GM12878 (cell line): ENCODE data around the gene BBS9. TPM values are rescaled to one million over a fixed set of nuclear protein-coding genes. Genes with fewer than 3 reads are reported as not detected.

Experiments
- ATAC-seq: fragments of 200-7000 bp; cut with Tn5 transposase; 3 replicates; pipeline ENCODE4 v1.9.1; 2020; ENCODE audit warnings: mild to moderate bottlenecking, moderate library complexity
- BruUV-seq: library from RNA; stranded (reverse); fragments of 400-500 nt; replicated peaks from 2 replicates; lab custom pipeline; 2021; lab: Mats Ljungman, UMichigan
- CTCF ChIA-PET: fragments of 300-600 bp; sonication (Branson Sonifier 250); formaldehyde crosslinking; extraction: SDS; loops from one replicate; lab custom pipeline; 2021; ENCODE audit warnings: inconsistent platforms; lab: Yijun Ruan, JAX
- POLR2A ChIA-PET: fragments of 350-600 bp; formaldehyde crosslinking; extraction: SDS; loops from one replicate; lab custom pipeline; 2021; ENCODE audit warnings: inconsistent platforms; lab: Charles Lee
- RAD21 ChIA-PET: fragments of 300-600 bp; sonication (Branson Sonifier 250); formaldehyde crosslinking; loops from one replicate; lab custom pipeline; 2023; ENCODE audit warnings: antibody characterized with exemption; ENCODE audit not compliant: unreplicated experiment; lab: Charles Lee
- SMC1A ChIA-PET: fragments of 300-600 bp; sonication (Branson Sonifier 250); formaldehyde crosslinking; loops from one replicate; lab custom pipeline; 2023; ENCODE audit not compliant: unreplicated experiment, uncharacterized antibody; lab: Charles Lee
- DNase-seq: peaks from one replicate; pipeline ENCODE4 v3.0.0-alpha.2; 2011; ENCODE audit warnings: low read depth, low spot score
- FAIRE-seq: peaks from 3 replicates; lab custom pipeline; 2011; peaks lifted over from hg19 to GRCh38; lab: Jason Lieb, UNC
- H2AFZ ChIP-seq: 2 replicates; pipeline ENCODE4 v1.6.0; 2011; ENCODE audit warnings: low read depth, low read length, control low read depth; ENCODE audit not compliant: control insufficient read depth
- H3K27ac ChIP-seq: 2 replicates; pipeline ENCODE4 v1.5.1; 2011; ENCODE audit warnings: control low read depth; ENCODE audit not compliant: control insufficient read depth, insufficient read depth
- H3K27me3 ChIP-seq, 2 experiments: replicated peaks in 1 of 2; 2 replicates each; pipeline versions ENCODE4 v1.6.0 to v1.6.1; 2011; ENCODE audit warnings: low read length in 1 of 2; ENCODE audit not compliant: control insufficient read depth in 2 of 2, insufficient read depth in 2 of 2
- H3K36me3 ChIP-seq, 2 experiments: 2 replicates each; pipeline ENCODE4 v1.5.1; 2011; ENCODE audit warnings: low read length in 1 of 2; ENCODE audit not compliant: control insufficient read depth in 2 of 2, insufficient read depth in 2 of 2
- H3K4me1 ChIP-seq: 2 replicates; pipeline ENCODE4 v1.6.1; 2011; ENCODE audit warnings: mild to moderate bottlenecking, low read length, moderate library complexity, mixed read lengths; ENCODE audit not compliant: control insufficient read depth, insufficient read depth
- H3K4me2 ChIP-seq: 2 replicates; pipeline ENCODE4 v1.6.0; 2011; ENCODE audit warnings: control low read depth; ENCODE audit not compliant: control insufficient read depth, insufficient read depth
- H3K4me3 ChIP-seq: fragments of 200-600 bp; sonication (generic); 2 replicates; pipeline ENCODE4 v1.5.1; 2016
- H3K79me2 ChIP-seq: 2 replicates; pipeline ENCODE4 v1.6.0; 2011; ENCODE audit warnings: low read length; ENCODE audit not compliant: control insufficient read depth, insufficient read depth
- H3K9ac ChIP-seq: 2 replicates; pipeline ENCODE4 v1.8.0; 2011; ENCODE audit warnings: low read length, control low read depth, mixed read lengths; ENCODE audit not compliant: control insufficient read depth, insufficient read depth
- H3K9me3 ChIP-seq: replicated peaks from 3 replicates; pipeline ENCODE4 v1.5.1; 2011; ENCODE audit warnings: mild to moderate bottlenecking, low read length; ENCODE audit not compliant: control insufficient read depth, insufficient read depth
- H4K20me1 ChIP-seq: 2 replicates; pipeline ENCODE4 v1.6.0; 2011; ENCODE audit not compliant: control insufficient read depth, insufficient read depth
- CEBPB ChIP-seq, 2 experiments: fragments of 150-350 bp in 1 of 2; IDR thresholded peaks; 2 replicates each; pipeline ENCODE4 v1.6.1; 2012 to 2014; ENCODE audit warnings: low read depth in 2 of 2, low read length in 2 of 2, borderline replicate concordance in 1 of 2, inconsistent platforms in 1 of 2
- KDM1A ChIP-seq: fragments of 200-600 bp; sonication (generic); IDR thresholded peaks from 2 replicates; pipeline ENCODE4 v1.6.1; 2016; ENCODE audit warnings: borderline replicate concordance
- RB1 ChIP-seq: fragments of 450-650 bp; formaldehyde crosslinking; IDR thresholded peaks from 2 replicates; pipeline ENCODE4 v1.6.1; 2017; ENCODE audit warnings: mild to moderate bottlenecking, borderline replicate concordance
- SMAD5 ChIP-seq: IDR thresholded peaks from 2 replicates; pipeline ENCODE4 v1.6.1; 2016; ENCODE audit warnings: antibody characterized with exemption, low read depth
- STAT3 ChIP-seq: IDR thresholded peaks from 2 replicates; pipeline ENCODE4 v1.6.1; 2011; ENCODE audit warnings: low read depth, low read length, improper control_type of control experiment
- TARDBP ChIP-seq: IDR thresholded peaks from 2 replicates; pipeline ENCODE4 v1.6.1; 2016; ENCODE audit warnings: borderline replicate concordance
- USF2 ChIP-seq: IDR thresholded peaks from 2 replicates; pipeline ENCODE4 v1.6.1; 2011; ENCODE audit warnings: low read depth, low read length, improper control_type of control experiment, borderline replicate concordance
- ZBTB11 ChIP-seq: fragments of 450-650 bp; formaldehyde crosslinking; IDR thresholded peaks from 2 replicates; pipeline ENCODE4 v1.5.0; 2022; ENCODE audit warnings: mild to moderate bottlenecking, missing genetic modification characterization
- ZNF384 ChIP-seq: IDR thresholded peaks from 2 replicates; pipeline ENCODE4 v1.6.1; 2012; ENCODE audit warnings: low read depth, mild to moderate bottlenecking, low read length, improper control_type of control experiment, borderline replicate concordance
- WGBS: methylation state at CpG from one replicate; pipeline ENCODE4 v1.1.6; 2016; ENCODE audit warnings: low lambda C conversion rate; ENCODE audit not compliant: insufficient replicate concordance, insufficient coverage; ENCODE audit errors: missing lambda C conversion rate; 5-methylcytosine and 5-hydroxymethylcytosine counted together
- in situ Hi-C: fragments of 300-500 bp; cut with MboI; formaldehyde crosslinking; loops from 9 replicates; pipeline ENCODE4 v1.14.3; 2018; ENCODE audit warnings: mixed read lengths
- intact Hi-C: fragments of 100-400 bp; cut with micrococcal nuclease; formaldehyde crosslinking; loops from one replicate; pipeline ENCODE4 v1.14.2; 2022; ENCODE audit not compliant: unreplicated experiment
- polyA plus RNA-seq, 11 experiments: library from polyadenylated mRNA; depleted of rRNA in 4 of 11; unstranded in 6 of 11; stranded (reverse) in 5 of 11; fragments of >200 nt; fragmentation: Nextera tagmentation in 4 of 11; fragmentation: Illumina TruSeq in 1 of 11; extraction: Ambion mirVana in 4 of 11; extraction: Trizol in 1 of 11; gene quantifications; 1 replicate in 1 of 11; 2 replicates in 10 of 11; pipeline versions ENCODE4 v1.2.1 to v1.2.3, GENCODE V29; 2011 to 2016; ENCODE audit warnings: inconsistent platforms in 2 of 11, missing spikeins in 2 of 11, low read depth in 1 of 11
- total RNA-seq, 4 experiments: library from RNA; depleted of rRNA in 3 of 4; stranded (reverse); fragments of >200 nt in 3 of 4; fragmentation: Illumina TruSeq in 1 of 4; extraction: Trizol in 1 of 4; gene quantifications; 2 replicates each; pipeline versions ENCODE4 v1.2.1 to v1.2.3, GENCODE V29; 2013 to 2021

The BBS9 gene
- total and polyA plus RNA-seq, 10 of the 15 experiments (the other 5 are each of a cell fraction or from before 2014, with no cell fraction given), result 1.2 to 5.6 (median 2.3) TPM

- 34% methylated on average over 3 of the region's 3 CpGs for WGBS
- in situ Hi-C loops, result no loop called here
- RAD21 ChIA-PET, result no interaction called here
- Histone ChIP-seq H3K9me3 (no peaks in the 10 kb centered on the region; the same call in 2 of the 3 replicates), H3K79me2 (no peaks in the 10 kb centered on the region), H3K27ac (no peak overlapping the region), H3K9ac (no peak overlapping the region), H3K36me3 (no peaks in the 10 kb centered on the region), H3K4me2 (no peak overlapping the region), H2AFZ (no peak overlapping the region), H4K20me1 (no peaks in the 10 kb centered on the region), H3K27me3 (no peaks in the 10 kb centered on the region), H3K4me1 (no peaks in the 10 kb centered on the region), H3K4me3 (no peak overlapping the region)
- POLR2A ChIA-PET, result no interaction called here
- SMC1A ChIA-PET, result no interaction called here
- FAIRE-seq (no peak), ATAC-seq (no peak), DNase-seq (no peak)
- intact Hi-C loops, result no loop called here
- TF ChIP-seq CEBPB (IDR thresholded peaks at IDR 0.05; ENCODE audit: borderline replicate concordance in 1 of 2, low read depth in 2 of 2, low read length in 2 of 2) (no peak), KDM1A (no peak)
- no TSS peak for BruUV-seq
- CTCF ChIA-PET, result no interaction called here
Measured at GRCh38 chr7:33539659-33540400, 410.5 kb downstream of the BBS9 start.

GRCh38 chr7:33547880-33548279, 418.5 kb downstream of the BBS9 start:
- Histone ChIP-seq H3K9me3 (no peaks in the 10 kb centered on the region), H3K9ac (no peak overlapping the region), H3K79me2 (no peaks in the 10 kb centered on the region), H3K27ac (no peak overlapping the region), H3K4me2 (no peak overlapping the region), H3K36me3 (no peaks in the 10 kb centered on the region), H4K20me1 (no peaks in the 10 kb centered on the region), H3K27me3 (no peaks in the 10 kb centered on the region), H3K4me1 (no peaks in the 10 kb centered on the region), H2AFZ (no peak overlapping the region), H3K4me3 (no peak overlapping the region)
- FAIRE-seq, result no peak
- ChIA-PET RAD21 (interaction anchor here (0.6 kb wide), 1 partner anchor 20 kb away, joined by 3 read pairs; no protein-coding TSS in a partner anchor), CTCF (interaction anchor here (1.7 kb wide), 1 partner anchor 10 kb away, joined by 5 read pairs; no protein-coding TSS in a partner anchor), SMC1A (no interaction called here), POLR2A (no interaction called here)
- BruUV-seq, result no TSS peak
- no peak for DNase-seq
- no peak for ATAC-seq
- intact Hi-C loops (no loop called here), in situ Hi-C loops (no loop called here)
- TF ChIP-seq TARDBP (no peak), USF2 (no peak), RB1 (no peak), SMAD5 (no peak), ZBTB11 (CRISPR knock-in tag) (no peak), ZNF384 (no peak), STAT3 (no peak)
